HepG2 (cell line): Measurements from ENCODE around the gene GH2. TPM values are rescaled to one million over a fixed set of nuclear protein-coding genes. Genes with fewer than 3 reads are reported as not detected.

Experiments
- CEBPZ ChIP-seq: IDR thresholded peaks from 2 replicates; pipeline ENCODE4 v1.6.1; 2012; ENCODE audit warnings: low read length, improper control_type of control experiment
- GMEB2 ChIP-seq: IDR thresholded peaks from 2 replicates; pipeline ENCODE4 v1.6.1; 2016; ENCODE audit warnings: missing biosample characterization, missing genetic modification reagents, low read depth
- HMGA1 ChIP-seq: sonication (generic); formaldehyde crosslinking; conservative IDR thresholded peaks from 2 replicates; pipeline ENCODE4 v1.4.0; 2020; ENCODE audit warnings: missing genetic modification reagents
- KLF12 ChIP-seq: sonication (generic); formaldehyde crosslinking; IDR thresholded peaks from 2 replicates; pipeline ENCODE4 v1.4.0; 2020; ENCODE audit warnings: missing genetic modification reagents, borderline replicate concordance
- KLF13 ChIP-seq: sonication (generic); formaldehyde crosslinking; IDR thresholded peaks from 2 replicates; pipeline ENCODE4 v1.4.0; 2020; ENCODE audit warnings: mild to moderate bottlenecking, missing genetic modification reagents
- NCOA5 ChIP-seq: sonication (generic); formaldehyde crosslinking; IDR thresholded peaks from 2 replicates; pipeline ENCODE4 v1.4.0; 2020; ENCODE audit warnings: missing genetic modification reagents
- NKX3-1 ChIP-seq: sonication (generic); formaldehyde crosslinking; IDR thresholded peaks from 2 replicates; pipeline ENCODE4 v1.5.0; 2020; ENCODE audit warnings: missing genetic modification reagents
- PCBP1 ChIP-seq: fragments of 200-400 bp; formaldehyde crosslinking; IDR thresholded peaks from 2 replicates; pipeline ENCODE4 v1.6.1; 2017; ENCODE audit warnings: mild to moderate bottlenecking, low read depth, low read length, borderline replicate concordance
- RELA ChIP-seq: sonication (generic); formaldehyde crosslinking; IDR thresholded peaks from 2 replicates; pipeline ENCODE4 v1.4.0; 2020; ENCODE audit warnings: missing genetic modification reagents
- SUZ12 ChIP-seq: fragments of 150-350 bp; IDR thresholded peaks from 2 replicates; pipeline ENCODE4 v1.6.1; 2014; ENCODE audit warnings: low read depth, low read length
- TCF7 ChIP-seq: sonication (generic); IDR thresholded peaks from 2 replicates; pipeline ENCODE4 v1.6.1; 2016; ENCODE audit warnings: antibody characterized with exemption, low read depth
- TFDP2 ChIP-seq: sonication (generic); formaldehyde crosslinking; IDR thresholded peaks from 2 replicates; pipeline ENCODE4 v1.4.0; 2020; ENCODE audit warnings: missing genetic modification reagents
- ZHX2 ChIP-seq, 2 experiments: sonication (generic) in 1 of 2; formaldehyde crosslinking in 1 of 2; IDR thresholded peaks; 2 replicates each; pipeline versions ENCODE4 v1.6.1 to v1.9.0; 2014 to 2022; ENCODE audit warnings: antibody characterized with exemption in 1 of 2, borderline replicate concordance in 1 of 2, inconsistent platforms in 1 of 2, low read depth in 1 of 2, missing genetic modification reagents in 1 of 2
- ZNF180 ChIP-seq: sonication (generic); formaldehyde crosslinking; IDR thresholded peaks from 2 replicates; pipeline ENCODE4 v1.4.0; 2020; ENCODE audit warnings: low read depth, missing genetic modification reagents, borderline replicate concordance
- ZNF225 ChIP-seq: sonication (generic); formaldehyde crosslinking; IDR thresholded peaks from 2 replicates; pipeline ENCODE4 v1.4.0; 2020; ENCODE audit warnings: mild to moderate bottlenecking, missing genetic modification reagents
- ZNF558 ChIP-seq: sonication (generic); formaldehyde crosslinking; IDR thresholded peaks from 2 replicates; pipeline ENCODE4 v1.9.0; 2022; ENCODE audit warnings: mild to moderate bottlenecking, missing genetic modification reagents, borderline replicate concordance
- ZNF780A ChIP-seq: sonication (generic); formaldehyde crosslinking; IDR thresholded peaks from 2 replicates; pipeline ENCODE4 v1.8.0; 2022; ENCODE audit warnings: mild to moderate bottlenecking, missing genetic modification reagents, moderate library complexity
- polyA plus RNA-seq, 8 experiments: library from polyadenylated mRNA; depleted of rRNA in 3 of 8; stranded (reverse) in 7 of 8; unstranded in 1 of 8; fragments of >200 nt; fragmentation: Illumina TruSeq in 4 of 8; extraction: Trizol in 4 of 8; gene quantifications; 2 replicates each; pipeline versions ENCODE4 v1.2.1 to v1.2.3, GENCODE V29; 2011 to 2016; ENCODE audit warnings: low read depth in 4 of 8, missing spikeins in 1 of 8, mixed read lengths in 1 of 8; ENCODE audit not compliant: insufficient read depth in 1 of 8
- total RNA-seq, 5 experiments: library from RNA; depleted of rRNA; stranded (reverse); fragments of >200 nt; fragmentation: Illumina TruSeq; extraction: Trizol; gene quantifications; 2 replicates each; pipeline ENCODE4 v1.2.3, GENCODE V29; 2016; ENCODE audit warnings: low read depth in 1 of 5

GH2 gene
- total and polyA plus RNA-seq, 2 of the 13 experiments (the other 11 are each of a cell fraction or from before 2014, with no cell fraction given) = not detected

GRCh38 chr17:63848834-63849689, 32.7 kb downstream of the GH2 start (continued):
- TF ChIP-seq TFDP2 (CRISPR knock-in tag) (peak; percentile 69), NCOA5 (CRISPR knock-in tag) (no peak), ZNF558 (CRISPR knock-in tag) (no peak), ZNF225 (CRISPR knock-in tag) (no peak), SUZ12 (no peak), RELA (no peak), KLF12 (no peak), KLF13 (CRISPR knock-in tag) (no peak), ZHX2 (IDR thresholded peaks at IDR 0.05; ENCODE audit: low read depth) (no peak), ZHX2 (CRISPR knock-in tag; IDR thresholded peaks at IDR 0.05; ENCODE audit: borderline replicate concordance) (no peak), HMGA1 (no peak), NKX3-1 (CRISPR knock-in tag) (no peak), CEBPZ (no peak), ZNF780A (CRISPR knock-in tag) (no peak), PCBP1 (0 out of 2 replicates have a peak, but pooled peaks have one; percentile 66), ZNF180 (CRISPR knock-in tag) (no peak), TCF7 (no peak), GMEB2 (CRISPR knock-in tag) (no peak)
